ENCODE measurements around the gene LRRFIP2. TPM values are rescaled to one million over a fixed set of nuclear protein-coding genes. Genes with fewer than 3 reads are reported as not detected.

LRRFIP2 gene
- total and polyA plus RNA-seq, 2 of the 8 experiments (the other 6 are each of a cell fraction or from before 2014, with no cell fraction given) = 8.8 to 25.6 TPM

GRCh38 chr3:37202035-37202434, 27.7 kb upstream of the LRRFIP2 start:
- H3K79me2 ChIP-seq (ENCODE audit: control insufficient read depth in 1 of 2, insufficient read depth in 2 of 2, low read length in 2 of 2) = no peaks in the 10 kb centered on the region
- no peaks in the 10 kb centered on the region for H3K27me3 ChIP-seq (replicated peaks in 1 of 4; ENCODE audit: control insufficient read depth in 3 of 4, extremely low read depth in 1 of 4, insufficient read depth in 3 of 4, low read length in 3 of 4)
- POLR2A ChIA-PET (ENCODE audit: partially characterized antibody) = no interaction called here
- H3K14ac ChIP-seq (ENCODE audit: insufficient read length) = no peak overlapping the region
- no peak overlapping the region for H3K4me3 ChIP-seq (ENCODE audit: extremely low read depth in 1 of 4, insufficient read depth in 2 of 4, low read depth in 3 of 4, low read length in 4 of 4)
- H3K9ac ChIP-seq (replicated peaks in 1 of 4; ENCODE audit: extremely low read depth in 1 of 4, low read depth in 3 of 4, low read length in 3 of 4) = no peak overlapping the region
- WGBS, 2 experiments (ENCODE audit: extremely low coverage in 1 of 2, insufficient coverage in 1 of 2, insufficient read length in 1 of 2, insufficient replicate concordance in 2 of 2, low coverage in 1 of 2, low lambda C conversion rate in 2 of 2, missing lambda C conversion rate in 1 of 2) = 95% methylated on average over 3 of the region's 3 CpGs; no CpG with 5 or more reads in 1 of the 2 experiments
- no peaks in the 10 kb centered on the region for H3K23me2 ChIP-seq (ENCODE audit: low read depth, low read length)
- CTCF ChIA-PET (ENCODE audit: partially characterized antibody) = interaction anchor here (3.7 kb wide), 1 partner anchor 11 kb away, joined by 29 read pairs; no protein-coding TSS in a partner anchor
- no peak overlapping the region for H2BK12ac ChIP-seq (ENCODE audit: low read depth, low read length)
- no peak overlapping the region for H4K5ac ChIP-seq (ENCODE audit: insufficient read length, low read depth, low read length)
- no peak overlapping the region for H4K8ac ChIP-seq (ENCODE audit: extremely low read depth, insufficient read depth, low read length)
- H3K9me3 ChIP-seq (ENCODE audit: insufficient read depth in 2 of 2, low read depth in 1 of 2, low read length in 1 of 2) = no peaks in the 10 kb centered on the region; a peak in 2 of 4 replicates
- H3K4me1 ChIP-seq (replicated peaks in 1 of 4; ENCODE audit: control insufficient read depth in 3 of 4, insufficient read depth in 4 of 4, low read length in 3 of 4) = no peaks in the 10 kb centered on the region
- H3K27ac ChIP-seq (ENCODE audit: low read depth, low read length) = no peak overlapping the region
- H2BK20ac ChIP-seq (ENCODE audit: low read length) = no peak overlapping the region
- H3K4me2 ChIP-seq (ENCODE audit: insufficient read depth in 1 of 2, low read depth in 2 of 2, low read length in 2 of 2) = no peak overlapping the region
- H3K56ac ChIP-seq (replicated peaks; ENCODE audit: insufficient read length, low read depth, low read length) = no peak overlapping the region
- no peak overlapping the region for H2BK5ac ChIP-seq (ENCODE audit: low read depth, low read length)
- DNase-seq (ENCODE audit: low read depth in 1 of 2, low spot score in 2 of 2) (no peak), FAIRE-seq (no peak)
- H3K23ac ChIP-seq (ENCODE audit: insufficient read length) = no peak overlapping the region
- no peak overlapping the region for H2AK5ac ChIP-seq (ENCODE audit: low read depth, low read length)
- no peak overlapping the region for H3K4ac ChIP-seq (replicated peaks; ENCODE audit: insufficient read length, low read depth, low read length)
- no peak overlapping the region for H2AFZ ChIP-seq (ENCODE audit: low read length)
- H4K91ac ChIP-seq (replicated peaks; ENCODE audit: insufficient read length, low read length) = no peak overlapping the region
- no peak overlapping the region for H3K18ac ChIP-seq (ENCODE audit: extremely low read depth, low read length)
- no peak overlapping the region for H2BK120ac ChIP-seq (replicated peaks; ENCODE audit: low read depth, low read length)
- H3K36me3 ChIP-seq (ENCODE audit: control insufficient read depth in 2 of 4, insufficient read depth in 4 of 4, low read length in 3 of 4) = no peaks in the 10 kb centered on the region
- H2BK15ac ChIP-seq (ENCODE audit: low read length) = no peak overlapping the region
- H4K20me1 ChIP-seq (replicated peaks in 1 of 2; ENCODE audit: control insufficient read depth in 1 of 2, insufficient read depth in 2 of 2, low read length in 2 of 2) = no peaks in the 10 kb centered on the region
- no peaks in the 10 kb centered on the region for H3K79me1 ChIP-seq (ENCODE audit: low read depth, low read length)
- TF ChIP-seq KDM4A (IDR thresholded peaks at IDR 0.05; ENCODE audit: low read depth, low read length, severe bottlenecking) (no peak), TEAD4 (IDR thresholded peaks at IDR 0.05; ENCODE audit: low read depth, low read length) (no peak), E2F6 (IDR thresholded peaks at IDR 0.05) (no peak), SIX5 (IDR thresholded peaks at IDR 0.05; ENCODE audit: low read depth, low read length) (no peak), BRCA1 (IDR thresholded peaks at IDR 0.05; ENCODE audit: low read depth, low read length) (no peak), HDAC6 (IDR thresholded peaks at IDR 0.05; ENCODE audit: low read depth, low read length) (no peak), ATF3 (IDR thresholded peaks at IDR 0.05; ENCODE audit: insufficient read depth, low read depth, low read length) (no peak), USF2 (IDR thresholded peaks at IDR 0.05; ENCODE audit: low read length) (no peak), SAP30 (IDR thresholded peaks at IDR 0.05; ENCODE audit: insufficient read depth, insufficient replicate concordance, low read length) (no peak), CBX5 (IDR thresholded peaks at IDR 0.05; ENCODE audit: low read depth, low read length) (no peak), SIN3A (conservative IDR thresholded peaks at IDR 0.05 in 1 of 2, IDR thresholded peaks at IDR 0.05 in 1 of 2; ENCODE audit: low read depth in 1 of 2, low read length in 2 of 2) (no peak)
